Neural cell (in vitro differentiated cells): ENCODE results near the gene TENT5C. TPM values are rescaled to one million over a fixed set of nuclear protein-coding genes. Genes with fewer than 3 reads are reported as not detected.

Experiments
- H2AFZ ChIP-seq: fragments of 200-600, 300-800 bp; sonication (generic), shearing (Covaris generic); 2 replicates; pipeline ENCODE4 v1.6.0; 2014; ENCODE audit warnings: low read depth, mild to moderate bottlenecking, antibody characterized with exemption, low read length, moderate library complexity
- H3F3A ChIP-seq: fragments of 200-600 bp; shearing (Covaris generic); 2 replicates; pipeline ENCODE4 v1.6.1; 2016; ENCODE audit warnings: mild to moderate bottlenecking, moderate library complexity, mixed read lengths, antibody characterized with exemption, low read length; ENCODE audit not compliant: insufficient read depth, poor library complexity, severe bottlenecking
- H3K27ac ChIP-seq: fragments of 200-600, 300-800 bp; sonication (generic), shearing (Covaris generic); 2 replicates; pipeline ENCODE4 v1.5.1; 2014; ENCODE audit warnings: mild to moderate bottlenecking, low read length, moderate library complexity
- H3K27me3 ChIP-seq: fragments of 300-800, 200-600 bp; sonication (generic), shearing (Covaris generic); 2 replicates; pipeline ENCODE4 v1.6.0; 2014; ENCODE audit warnings: mild to moderate bottlenecking, low read depth, low read length, moderate library complexity; ENCODE audit not compliant: insufficient read depth
- H3K36me3 ChIP-seq: fragments of 300-800, 200-600 bp; sonication (generic), shearing (Covaris generic); 2 replicates; pipeline ENCODE4 v1.5.1; 2014; ENCODE audit warnings: mild to moderate bottlenecking, antibody characterized with exemption, low read length, moderate library complexity; ENCODE audit not compliant: insufficient read depth
- H3K4me2 ChIP-seq: fragments of 300-800, 200-600 bp; sonication (generic), shearing (Covaris generic); 2 replicates; pipeline ENCODE4 v1.6.0; 2014; ENCODE audit warnings: mild to moderate bottlenecking, low read length
- H3K4me3 ChIP-seq: fragments of 300-800, 200-600 bp; sonication (generic), shearing (Covaris generic); 2 replicates; pipeline ENCODE4 v1.5.1; 2014; ENCODE audit warnings: mild to moderate bottlenecking, low read length, moderate library complexity
- H3K79me2 ChIP-seq: fragments of 200-600 bp; shearing (Covaris generic); replicated peaks from 2 replicates; pipeline ENCODE4 v1.6.0; 2014; ENCODE audit warnings: mild to moderate bottlenecking, low read length, moderate library complexity; ENCODE audit not compliant: insufficient read depth
- H3K9ac ChIP-seq: fragments of 300-800, 200-600 bp; sonication (generic), shearing (Covaris generic); 2 replicates; pipeline ENCODE4 v1.6.1; 2016; ENCODE audit warnings: mild to moderate bottlenecking, low read length, mixed read lengths
- H3K9me2 ChIP-seq: fragments of 200-600 bp; shearing (Covaris generic); 2 replicates; pipeline ENCODE4 v1.6.1; 2016; ENCODE audit warnings: mild to moderate bottlenecking, low read length, mixed read lengths; ENCODE audit not compliant: insufficient read depth
- H3K9me3 ChIP-seq: fragments of 200-600, 300-800 bp; sonication (generic), shearing (Covaris generic); 2 replicates; pipeline ENCODE4 v1.6.1; 2016; ENCODE audit warnings: mild to moderate bottlenecking, mixed run types, low read length, moderate library complexity, mixed read lengths
- H4K20me1 ChIP-seq: fragments of 200-600 bp; shearing (Covaris generic); 2 replicates; pipeline ENCODE4 v1.6.1; 2016; ENCODE audit warnings: mild to moderate bottlenecking, mixed run types; ENCODE audit not compliant: insufficient read depth
- CTCF ChIP-seq: fragments of 450-650 bp; IDR thresholded peaks from 2 replicates; pipeline ENCODE4 v1.5.1; 2014; ENCODE audit warnings: antibody characterized with exemption, mild to moderate bottlenecking, moderate library complexity; ENCODE audit not compliant: poor library complexity, severe bottlenecking
- EP300 ChIP-seq: fragments of 450-650 bp; conservative IDR thresholded peaks from 2 replicates; pipeline ENCODE4 v1.6.1; 2014; ENCODE audit warnings: antibody characterized with exemption, mild to moderate bottlenecking, moderate library complexity; ENCODE audit not compliant: poor library complexity, severe bottlenecking
- EZH2 ChIP-seq: fragments of 200-600, 300-800 bp; shearing (Covaris generic), sonication (generic); IDR thresholded peaks from 2 replicates; pipeline ENCODE4 v1.6.1; 2014; ENCODE audit warnings: antibody characterized with exemption, low read length, borderline replicate concordance, mild to moderate bottlenecking; ENCODE audit not compliant: insufficient read depth, poor library complexity, severe bottlenecking
- MXI1 ChIP-seq: fragments of 450-650 bp; conservative IDR thresholded peaks from 2 replicates; pipeline ENCODE4 v1.6.1; 2014; ENCODE audit warnings: antibody characterized with exemption, mild to moderate bottlenecking; ENCODE audit not compliant: poor library complexity, severe bottlenecking
- POLR2AphosphoS5 ChIP-seq: IDR thresholded peaks from 2 replicates; pipeline ENCODE4 v1.6.1; 2012
- RAD21 ChIP-seq: fragments of 450-650 bp; conservative IDR thresholded peaks from 2 replicates; pipeline ENCODE4 v1.6.1; 2014; ENCODE audit warnings: antibody characterized with exemption, mild to moderate bottlenecking, moderate library complexity
- REST ChIP-seq: IDR thresholded peaks from 2 replicates; pipeline ENCODE4 v1.6.1; 2012; ENCODE audit warnings: borderline replicate concordance
- SMC3 ChIP-seq: fragments of 450-650 bp; conservative IDR thresholded peaks from 2 replicates; pipeline ENCODE4 v1.6.1; 2014; ENCODE audit warnings: antibody characterized with exemption, mild to moderate bottlenecking, moderate library complexity; ENCODE audit not compliant: poor library complexity
- TAF1 ChIP-seq: IDR thresholded peaks from 2 replicates; pipeline ENCODE4 v1.6.1; 2012; ENCODE audit warnings: low read depth
- polyA plus RNA-seq: library from polyadenylated mRNA; depleted of rRNA; stranded (reverse); fragments of >200 nt; gene quantifications from 2 replicates; pipeline ENCODE4 v1.2.3, GENCODE V29; 2014

TENT5C gene
- polyA plus RNA-seq, 1 donor from 2014 or later: 0.05 TPM

- Histone ChIP-seq H3K4me3 (no peak overlapping the region), H3K9me2 (no peaks in the 10 kb centered on the region), H3K36me3 (no peaks in the 10 kb centered on the region), H4K20me1 (no peaks in the 10 kb centered on the region), H3K27me3 (no peaks in the 10 kb centered on the region), H3K9ac (no peak overlapping the region), H3K79me2 (no peaks in the 10 kb centered on the region), H3K9me3 (no peaks in the 10 kb centered on the region), H3F3A (no peaks in the 10 kb centered on the region), H3K4me2 (no peak overlapping the region), H3K27ac (no peak overlapping the region), H2AFZ (no peak overlapping the region)
- TF ChIP-seq MXI1: no peak
- no peak for TF ChIP-seq EP300
- no peak for TF ChIP-seq RAD21
- no peak for TF ChIP-seq SMC3
- TF ChIP-seq EZH2: no peak
- no peak for TF ChIP-seq POLR2AphosphoS5
- no peak for TF ChIP-seq TAF1
- TF ChIP-seq CTCF: no peak
- TF ChIP-seq REST: no peak
Measured at GRCh38 chr1:117665556-117666270, 59.9 kb downstream of the TENT5C start.

GRCh38 chr1:117669572-117669971, 63.7 kb downstream of the TENT5C start:
- Histone ChIP-seq H3K27me3 (no peaks in the 10 kb centered on the region), H3K4me2 (no peak overlapping the region), H3K79me2 (no peaks in the 10 kb centered on the region), H3F3A (no peaks in the 10 kb centered on the region), H2AFZ (no peak overlapping the region), H3K4me3 (no peak overlapping the region), H4K20me1 (no peaks in the 10 kb centered on the region), H3K27ac (no peak overlapping the region), H3K9ac (no peak overlapping the region), H3K9me3 (no peaks in the 10 kb centered on the region), H3K36me3 (no peaks in the 10 kb centered on the region), H3K9me2 (no peaks in the 10 kb centered on the region)
- TF ChIP-seq CTCF (no peak), REST (no peak), SMC3 (no peak), TAF1 (no peak), RAD21 (no peak)
